ENCODE data around the gene CTCF.
A peak's percentile ranks its signal among the peaks of the same experiment; 100 is the strongest.

The CTCF gene

DNA sequence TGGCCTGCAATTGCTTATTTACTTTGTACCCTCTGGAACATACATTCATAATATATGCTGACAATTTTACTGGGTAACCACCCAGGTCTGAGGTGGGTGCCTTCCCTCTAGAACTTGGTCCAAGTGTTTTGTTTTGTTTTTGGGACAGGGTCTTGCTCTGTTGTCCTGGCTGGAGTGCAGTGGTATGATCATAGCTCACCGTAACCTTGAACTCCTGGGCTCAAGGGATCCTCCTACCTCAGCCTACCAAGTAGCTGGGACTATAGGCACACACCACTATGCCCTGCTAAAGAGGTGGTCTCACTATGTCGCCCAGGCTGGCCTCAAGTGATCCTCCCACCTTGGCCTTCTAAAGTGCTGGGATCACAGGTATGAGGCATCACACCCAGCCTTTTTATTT, 11.2 kb upstream of the CTCF start:
- Histone ChIP-seq H3K27ac (ENCODE audit: low read depth, low read length) (no peak overlapping the region), H3K4me1 (ENCODE audit: insufficient read depth, low read length) (no peaks in the 10 kb centered on the region), H3K9ac (ENCODE audit: low read depth, low read length) (no peak overlapping the region), H3K4me3 (ENCODE audit: low read length) (no peak overlapping the region), H3K36me3 (ENCODE audit: insufficient read depth, low read length) (no peaks in the 10 kb centered on the region; the same call in 1 of the 2 replicates), H3K9me3 (ENCODE audit: insufficient read depth, low read depth, low read length) (no peaks in the 10 kb centered on the region), H3K27me3 (ENCODE audit: insufficient read depth, low read length) (no peaks in the 10 kb centered on the region)
- 94% methylated on average over 2 of the region's 2 CpGs for WGBS

DNA sequence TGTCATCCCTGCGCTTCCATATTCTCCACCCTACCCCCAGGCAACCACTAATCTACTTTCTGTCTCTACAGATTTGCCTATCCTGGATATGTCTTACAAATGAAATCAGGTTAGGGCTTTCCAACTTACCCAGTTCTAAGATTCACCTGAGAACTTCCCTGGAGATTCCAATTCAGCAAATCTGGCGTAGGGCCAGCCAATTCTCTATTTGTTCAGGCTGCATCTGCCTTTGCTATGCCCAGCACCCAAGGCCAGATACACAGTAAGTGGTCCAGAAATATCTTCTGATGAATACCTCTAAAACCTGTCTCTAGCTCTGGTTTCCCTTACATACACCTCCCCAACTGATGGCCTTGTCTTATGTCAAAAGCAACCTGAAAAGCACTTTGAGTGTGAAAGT, 10.4 kb upstream of the CTCF start:
- H3K9ac ChIP-seq (ENCODE audit: low read depth, low read length) = no peak overlapping the region
- no peaks in the 10 kb centered on the region for H3K9me3 ChIP-seq (ENCODE audit: insufficient read depth, low read depth, low read length)
- H3K4me3 ChIP-seq (ENCODE audit: low read length) = no peak overlapping the region
- no peak overlapping the region for H3K27ac ChIP-seq (ENCODE audit: low read depth, low read length)
- H3K36me3 ChIP-seq (ENCODE audit: insufficient read depth, low read length) = no peaks in the 10 kb centered on the region; the same call in 1 of the 2 replicates
- H3K27me3 ChIP-seq (ENCODE audit: insufficient read depth, low read length) = no peaks in the 10 kb centered on the region
- H3K4me1 ChIP-seq (ENCODE audit: insufficient read depth, low read length) = no peaks in the 10 kb centered on the region
- 94% methylated on average over 2 of the region's 2 CpGs for WGBS

DNA sequence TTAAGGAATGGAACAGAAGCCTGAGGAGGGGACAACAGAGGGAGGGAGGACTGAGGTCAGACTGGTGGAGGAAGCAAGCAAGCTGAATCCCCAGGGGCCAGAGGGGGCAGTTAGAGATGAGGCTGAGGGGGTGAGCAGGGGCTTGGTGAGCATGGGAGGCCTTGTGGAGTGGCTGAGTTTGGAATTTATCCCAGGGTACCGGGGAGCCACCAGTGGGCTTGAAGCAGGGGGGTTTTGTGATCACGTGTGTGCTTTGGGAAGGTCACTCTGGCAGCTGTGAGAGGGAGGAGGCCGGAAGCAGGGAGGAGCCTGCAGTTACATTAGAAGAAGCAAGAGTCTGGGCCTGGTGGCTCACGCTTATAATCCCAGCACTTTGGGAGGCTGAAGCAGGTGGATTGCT, 9.8 kb upstream of the CTCF start:
- Histone ChIP-seq H3K9me3 (ENCODE audit: insufficient read depth, low read depth, low read length) (no peaks in the 10 kb centered on the region), H3K4me3 (ENCODE audit: low read length) (no peak overlapping the region), H3K27me3 (ENCODE audit: insufficient read depth, low read length) (no peaks in the 10 kb centered on the region), H3K4me1 (ENCODE audit: insufficient read depth, low read length) (no peaks in the 10 kb centered on the region), H3K27ac (ENCODE audit: low read depth, low read length) (no peak overlapping the region), H3K9ac (ENCODE audit: low read depth, low read length) (no peak overlapping the region), H3K36me3 (ENCODE audit: insufficient read depth, low read length) (no peaks in the 10 kb centered on the region; the same call in 1 of the 2 replicates)
- WGBS = 72% methylated on average over 4 of the region's 4 CpGs

DNA sequence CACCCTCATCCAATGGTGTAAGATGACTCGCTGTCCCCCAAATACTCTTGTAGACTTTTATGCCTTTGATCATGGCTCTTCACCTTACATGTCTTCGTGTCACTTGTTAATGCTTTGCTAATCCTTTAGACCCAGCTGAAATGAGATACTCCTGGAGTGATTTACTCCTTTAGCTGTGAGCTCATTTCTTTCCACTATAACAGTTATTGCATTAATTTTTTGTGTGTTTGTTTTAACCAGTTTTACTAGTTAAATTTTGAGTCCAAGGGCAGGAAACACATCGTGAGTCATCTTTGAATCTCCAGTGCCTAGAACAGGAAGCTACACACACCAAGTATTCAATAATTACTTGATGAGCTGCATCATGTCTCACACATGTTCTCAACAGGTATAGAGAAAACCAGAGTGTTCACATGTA, 6.5 kb upstream of the CTCF start:
- WGBS = 91% methylated on average over 3 of the region's 3 CpGs
- Histone ChIP-seq H3K9ac (ENCODE audit: low read depth, low read length) (no peak overlapping the region), H3K27ac (ENCODE audit: low read depth, low read length) (no peak overlapping the region), H3K4me1 (ENCODE audit: insufficient read depth, low read length) (peaks cover under 1% of the 10 kb centered on the region; the same call in 1 of the 2 replicates), H3K36me3 (ENCODE audit: insufficient read depth, low read length) (peaks cover 2% of the 10 kb centered on the region; the same call in 1 of the 2 replicates), H3K9me3 (ENCODE audit: insufficient read depth, low read depth, low read length) (no peaks in the 10 kb centered on the region), H3K27me3 (ENCODE audit: insufficient read depth, low read length) (no peaks in the 10 kb centered on the region), H3K4me3 (ENCODE audit: low read length) (no peak overlapping the region)

DNA sequence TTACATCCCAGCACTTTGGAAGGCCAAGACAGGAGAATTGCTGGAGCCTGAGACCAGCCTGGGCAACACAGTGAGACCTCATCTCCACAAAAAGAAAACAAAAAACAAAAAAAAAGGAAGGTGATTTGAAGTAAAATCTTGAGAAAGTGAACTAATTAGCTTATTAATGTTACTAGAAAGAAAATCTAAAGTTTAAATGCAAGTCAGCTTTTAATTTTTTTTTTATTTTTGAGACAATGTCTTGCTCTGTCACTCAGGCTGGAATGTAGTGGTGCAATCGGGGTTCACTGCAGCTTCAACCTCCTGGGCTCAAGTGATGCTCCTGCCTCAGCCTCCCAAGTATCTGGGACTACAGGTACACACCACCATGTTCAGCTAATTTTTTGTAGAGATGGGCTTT, 3.5 kb upstream of the CTCF start:
- no peak overlapping the region for H3K27ac ChIP-seq (ENCODE audit: low read depth, low read length)
- no peaks in the 10 kb centered on the region for H3K27me3 ChIP-seq (ENCODE audit: insufficient read depth, low read length)
- no peak overlapping the region for H3K4me3 ChIP-seq (ENCODE audit: low read length)
- H3K36me3 ChIP-seq (ENCODE audit: insufficient read depth, low read length) = peaks cover 2% of the 10 kb centered on the region; the same call in 1 of the 2 replicates
- H3K9ac ChIP-seq (ENCODE audit: low read depth, low read length) = no peak overlapping the region
- no peaks in the 10 kb centered on the region for H3K9me3 ChIP-seq (ENCODE audit: insufficient read depth, low read depth, low read length)
- WGBS = 95% methylated on average over 1 of the region's 1 CpG
- H3K4me1 ChIP-seq (ENCODE audit: insufficient read depth, low read length) = peaks cover 7% of the 10 kb centered on the region; the same call in 1 of the 2 replicates

DNA sequence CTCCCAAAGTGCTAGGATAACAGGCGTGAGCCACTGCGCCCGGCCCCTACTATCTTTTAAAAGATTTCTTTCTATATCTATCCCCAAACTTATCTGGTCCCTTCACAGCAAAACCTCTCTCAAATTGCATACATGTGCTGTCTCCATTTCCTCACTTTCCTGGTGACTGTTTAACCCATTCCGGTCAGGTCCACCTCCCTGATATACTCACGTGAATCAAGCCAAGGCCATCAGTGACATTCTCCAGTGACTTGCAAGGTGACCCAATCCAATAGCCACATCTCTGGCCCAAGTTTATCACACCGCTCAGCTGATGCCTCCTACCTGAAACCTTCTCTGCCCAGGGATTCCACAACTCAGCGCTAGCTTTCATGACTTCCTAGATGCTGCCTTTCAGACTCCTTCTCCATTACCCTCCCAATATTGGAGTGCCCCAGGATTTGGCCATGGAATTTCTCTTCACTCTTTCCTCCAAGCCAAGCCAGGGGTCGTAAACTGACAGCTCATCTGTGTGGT, 1.4 kb upstream of the CTCF start:
- Histone ChIP-seq H3K27me3 (ENCODE audit: insufficient read depth, low read length) (no peaks in the 10 kb centered on the region), H3K4me3 (ENCODE audit: low read length) (peak overlapping the region; percentile 87), H3K9ac (ENCODE audit: low read depth, low read length) (no peak overlapping the region), H3K27ac (ENCODE audit: low read depth, low read length) (no peak overlapping the region), H3K9me3 (ENCODE audit: insufficient read depth, low read depth, low read length) (no peaks in the 10 kb centered on the region), H3K36me3 (ENCODE audit: insufficient read depth, low read length) (0 out of 2 replicates have a peak, but pooled peaks cover 2% of the 10 kb centered on the region), H3K4me1 (ENCODE audit: insufficient read depth, low read length) (peaks cover 11% of the 10 kb centered on the region; the same call in 1 of the 2 replicates)
- WGBS = 92% methylated on average over 8 of the region's 8 CpGs

DNA sequence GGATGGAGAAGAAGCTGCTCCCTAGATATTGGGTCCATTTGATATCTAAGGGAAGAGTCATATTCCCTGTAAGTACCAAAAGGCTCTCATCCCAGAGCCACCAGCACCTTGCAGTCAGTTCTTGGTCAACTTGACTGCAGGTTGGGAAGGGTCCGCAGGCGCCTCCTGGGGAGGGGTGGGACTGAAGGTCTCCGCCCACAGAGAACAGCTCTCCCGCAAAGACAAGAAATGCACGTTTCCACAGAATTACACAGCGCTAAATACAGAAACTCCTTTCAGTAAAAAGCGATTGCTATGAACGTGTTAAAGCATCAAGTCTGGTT, 864 bp upstream of the CTCF start:
- Histone ChIP-seq H3K4me3 (ENCODE audit: low read length) (peak overlapping the region; percentile 87), H3K9ac (ENCODE audit: low read depth, low read length) (peak overlapping the region; percentile 74), H3K27ac (ENCODE audit: low read depth, low read length) (peak overlapping the region; percentile 100; the same call in 1 of the 2 replicates), H3K27me3 (ENCODE audit: insufficient read depth, low read length) (no peaks in the 10 kb centered on the region), H3K9me3 (ENCODE audit: insufficient read depth, low read depth, low read length) (no peaks in the 10 kb centered on the region), H3K4me1 (ENCODE audit: insufficient read depth, low read length) (peaks cover 11% of the 10 kb centered on the region; the same call in 1 of the 2 replicates), H3K36me3 (ENCODE audit: insufficient read depth, low read length) (0 out of 2 replicates have a peak, but pooled peaks cover 2% of the 10 kb centered on the region)
- WGBS = 3% methylated on average over 8 of the region's 8 CpGs

DNA sequence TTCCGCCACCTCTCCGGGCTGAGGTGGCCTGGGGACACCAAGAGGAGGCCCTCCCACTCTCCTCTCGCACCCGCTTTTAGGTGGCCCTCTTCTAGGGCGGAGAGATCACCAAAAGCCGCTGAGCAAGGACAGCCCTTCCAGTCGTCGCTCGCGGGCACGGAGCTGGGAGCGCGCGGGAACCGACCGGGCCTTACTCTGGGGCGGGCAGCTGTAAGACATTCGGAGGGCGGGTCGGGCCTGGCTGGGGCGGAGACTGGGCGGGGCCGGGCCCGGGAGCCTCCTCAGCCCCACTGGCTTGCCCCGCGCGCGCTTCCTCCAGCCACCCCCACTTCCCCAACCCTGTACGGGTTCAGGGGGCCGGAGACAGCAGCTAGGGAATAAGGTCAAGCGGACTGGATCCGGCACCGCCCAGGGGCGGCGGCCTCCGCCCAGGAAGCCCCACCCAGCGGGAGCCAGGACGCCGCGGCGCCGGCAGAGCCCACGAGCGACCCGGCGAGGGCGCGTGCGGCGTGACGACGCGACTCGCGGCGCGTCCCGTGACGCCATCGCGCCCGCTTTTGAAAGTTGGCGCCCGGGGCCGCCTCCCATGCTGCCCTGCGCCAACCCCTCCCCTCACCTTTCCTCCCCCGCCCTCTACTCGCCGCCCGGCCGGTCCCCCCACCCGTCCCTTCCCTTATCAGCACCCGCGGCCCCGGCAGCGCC, 351 bp upstream of the CTCF start:
- H3K27ac ChIP-seq (ENCODE audit: low read depth, low read length) = peak overlapping the region; percentile 100
- H3K9ac ChIP-seq (ENCODE audit: low read depth, low read length) = peak overlapping the region; percentile 100
- H3K9me3 ChIP-seq (ENCODE audit: insufficient read depth, low read depth, low read length) = no peaks in the 10 kb centered on the region
- H3K27me3 ChIP-seq (ENCODE audit: insufficient read depth, low read length) = no peaks in the 10 kb centered on the region
- under 1% methylated on average over 75 of the region's 76 CpGs for WGBS
- H3K4me1 ChIP-seq (ENCODE audit: insufficient read depth, low read length) = peaks cover 11% of the 10 kb centered on the region; the same call in 1 of the 2 replicates
- peak overlapping the region; percentile 87 for H3K4me3 ChIP-seq (ENCODE audit: low read length)
- H3K36me3 ChIP-seq (ENCODE audit: insufficient read depth, low read length) = 0 out of 2 replicates have a peak, but pooled peaks cover 2% of the 10 kb centered on the region

DNA sequence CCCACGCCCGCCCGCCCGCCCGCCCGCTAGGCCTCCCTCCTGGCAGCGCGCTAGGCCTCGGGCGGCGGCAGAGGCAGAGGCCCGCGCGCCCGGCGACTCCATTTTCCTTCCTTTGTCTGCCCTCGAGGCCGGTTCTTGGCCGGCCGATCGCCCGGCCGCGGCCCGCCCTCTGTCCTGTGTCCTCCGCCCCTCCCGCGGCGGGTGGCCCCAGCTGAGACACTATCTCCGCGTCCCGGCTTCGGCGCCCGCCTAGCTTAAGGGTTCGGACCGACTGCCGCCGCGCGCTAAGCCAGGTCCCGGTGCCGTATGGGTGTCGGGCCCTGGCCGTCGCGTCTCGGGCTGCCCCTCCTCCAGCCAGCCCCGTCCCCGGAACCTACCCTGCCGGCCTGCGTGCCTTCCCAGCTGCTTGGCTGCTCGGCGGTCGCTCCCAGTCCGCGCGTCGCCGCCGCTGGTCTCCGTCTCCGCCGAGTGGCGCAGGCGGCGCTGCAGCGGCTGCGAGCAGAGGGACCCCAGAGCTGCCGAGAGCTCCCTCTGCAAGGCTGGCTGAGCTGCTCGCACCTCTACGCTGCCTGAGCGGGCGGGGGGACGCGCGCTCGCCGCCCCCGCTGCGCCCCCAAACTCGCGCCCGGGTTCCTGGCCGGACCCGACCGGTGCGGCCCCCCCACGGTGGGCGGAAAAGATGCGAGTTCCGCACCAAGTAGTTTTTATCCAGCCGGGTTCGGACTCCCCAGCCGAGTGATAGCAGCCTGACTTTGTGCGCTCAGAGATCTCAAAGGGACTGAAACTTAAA, 787 bp downstream of the CTCF start:
- Histone ChIP-seq H3K27me3 (ENCODE audit: insufficient read depth, low read length) (no peaks in the 10 kb centered on the region), H3K9ac (ENCODE audit: low read depth, low read length) (peak overlapping the region; percentile 100), H3K4me3 (ENCODE audit: low read length) (peak overlapping the region; percentile 87), H3K27ac (ENCODE audit: low read depth, low read length) (peak overlapping the region; percentile 100), H3K36me3 (ENCODE audit: insufficient read depth, low read length) (0 out of 2 replicates have a peak, but pooled peaks cover 2% of the 10 kb centered on the region), H3K9me3 (ENCODE audit: insufficient read depth, low read depth, low read length) (no peaks in the 10 kb centered on the region), H3K4me1 (ENCODE audit: insufficient read depth, low read length) (peaks cover 11% of the 10 kb centered on the region; the same call in 1 of the 2 replicates)
- under 1% methylated on average over 92 of the region's 96 CpGs for WGBS

DNA sequence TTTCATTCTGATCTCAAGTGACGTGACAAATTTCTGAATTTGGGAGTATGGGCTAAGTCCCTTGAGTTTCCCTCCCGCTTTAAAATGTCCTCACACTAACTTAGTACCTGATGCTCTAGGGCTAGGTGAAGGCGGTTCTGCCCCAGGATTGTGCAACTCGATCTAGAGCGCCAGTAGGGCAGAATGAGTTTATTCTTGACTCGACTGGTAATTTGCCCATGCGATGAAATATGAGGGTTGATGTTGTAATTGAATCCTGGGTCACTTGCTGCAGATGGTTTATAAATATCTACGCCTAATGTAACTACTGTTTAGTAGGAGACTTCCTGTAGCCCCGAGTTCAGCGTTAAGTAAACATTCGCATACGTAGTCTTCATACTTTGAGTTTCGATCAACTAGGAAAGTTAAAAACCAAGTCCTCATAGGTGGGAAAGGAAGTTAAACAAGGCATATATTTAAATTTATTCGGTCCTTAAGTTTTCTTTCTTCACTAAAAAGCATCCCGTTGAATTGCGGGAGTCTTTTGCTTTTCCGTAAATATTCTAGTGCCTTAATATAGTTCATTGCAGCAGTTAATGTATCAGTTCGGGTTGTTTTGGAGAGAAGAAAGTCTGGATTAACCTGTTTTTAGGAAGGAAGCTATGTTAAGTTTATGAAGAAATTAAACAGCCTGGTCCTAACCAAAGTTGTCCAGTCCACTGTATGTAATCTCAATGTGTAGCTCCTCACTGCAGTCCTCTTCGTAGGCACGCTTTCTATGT, 1.6 kb downstream of the CTCF start:
- Histone ChIP-seq H3K27ac (ENCODE audit: low read depth, low read length) (peak overlapping the region; percentile 100), H3K4me3 (ENCODE audit: low read length) (peak overlapping the region; percentile 87), H3K27me3 (ENCODE audit: insufficient read depth, low read length) (no peaks in the 10 kb centered on the region), H3K4me1 (ENCODE audit: insufficient read depth, low read length) (peaks cover 11% of the 10 kb centered on the region; the same call in 1 of the 2 replicates), H3K36me3 (ENCODE audit: insufficient read depth, low read length) (0 out of 2 replicates have a peak, but pooled peaks cover 2% of the 10 kb centered on the region), H3K9me3 (ENCODE audit: insufficient read depth, low read depth, low read length) (no peaks in the 10 kb centered on the region), H3K9ac (ENCODE audit: low read depth, low read length) (peak overlapping the region; percentile 100)
- WGBS = 12% methylated on average over 19 of the region's 20 CpGs

Measured in HUES64 (cell line).